ENCODE data around the gene XIST. TPM values are rescaled to one million over a fixed set of nuclear protein-coding genes. Genes with fewer than 3 reads are reported as not detected.

The XIST gene
- polyA plus RNA-seq, 1 donor (not counting 4 experiments of a cell fraction or from before 2014, with no cell fraction given) = 199 TPM

- TF ChIP-seq EZH2 (IDR thresholded peaks at IDR 0.05; ENCODE audit: low read length) (no peak), CTCF (optimal IDR thresholded peaks at IDR 0.05 in 1 of 3, IDR thresholded peaks at IDR 0.05 in 1 of 3, conservative IDR thresholded peaks at IDR 0.05 in 1 of 3; ENCODE audit: extremely low read depth in 1 of 3, insufficient read depth in 2 of 3, low read length in 3 of 3) (no peak)
- H3K4me3 ChIP-seq (ENCODE audit: control insufficient read depth in 2 of 3, extremely low read depth in 1 of 3, insufficient read depth in 2 of 3, low read depth in 1 of 3, low read length in 3 of 3) = no peak overlapping the region
- H3K79me2 ChIP-seq (ENCODE audit: control insufficient read depth, insufficient read depth, low read length) = peaks cover 4% of the 10 kb centered on the region
- no peak overlapping the region for H2AFZ ChIP-seq (ENCODE audit: control insufficient read depth, low read length)
- H3K27me3 ChIP-seq (ENCODE audit: control insufficient read depth, extremely low read depth, insufficient read depth, low read length) = no peaks in the 10 kb centered on the region
- H3K36me3 ChIP-seq (ENCODE audit: control insufficient read depth in 2 of 2, extremely low read depth in 1 of 2, insufficient read depth in 2 of 2, low read length in 2 of 2) = peaks cover 2 to 7% of the 10 kb centered on the region in 2 experiments
- DNase-seq (ENCODE audit: low read depth, low spot score) (no peak), FAIRE-seq (no peak)
- no peaks in the 10 kb centered on the region for H3K4me1 ChIP-seq (ENCODE audit: control insufficient read depth, extremely low read depth, insufficient read depth, low read length)
- H3K27ac ChIP-seq (ENCODE audit: control insufficient read depth, insufficient read depth, low read length) = no peak overlapping the region
- dilution Hi-C loops (cut with MboI; ENCODE audit: extremely low pct_ligation_motif_present, low sequenced_read_pairs) = no loop called here
- no peak overlapping the region for H3K4me2 ChIP-seq (ENCODE audit: control insufficient read depth, extremely low read depth, insufficient read depth, low read depth, low read length)
- no peaks in the 10 kb centered on the region for H3K9me3 ChIP-seq (ENCODE audit: control insufficient read depth, low read depth, low read length)
- no peak overlapping the region for H3K9ac ChIP-seq (ENCODE audit: control insufficient read depth, extremely low read depth, insufficient read depth, low read length)
- H3K9me1 ChIP-seq (ENCODE audit: control insufficient read depth, extremely low read depth, insufficient read depth, low read length) = no peaks in the 10 kb centered on the region
- H4K20me1 ChIP-seq (ENCODE audit: control insufficient read depth, extremely low read depth, insufficient read depth, low read length) = peaks cover 15% of the 10 kb centered on the region
Observed at GRCh38 chrX:73825569-73825968, 26.9 kb downstream of the XIST start.

GRCh38 chrX:73823473-73824004 lies 29.0 kb downstream of the XIST start:
- Histone ChIP-seq H2AFZ (ENCODE audit: control insufficient read depth, low read length) (no peak overlapping the region), H3K9me1 (ENCODE audit: control insufficient read depth, extremely low read depth, insufficient read depth, low read length) (no peaks in the 10 kb centered on the region), H3K36me3 (ENCODE audit: control insufficient read depth in 2 of 2, extremely low read depth in 1 of 2, insufficient read depth in 2 of 2, low read length in 2 of 2) (peaks cover 2 to 3% of the 10 kb centered on the region in 2 experiments), H3K79me2 (ENCODE audit: control insufficient read depth, insufficient read depth, low read length) (peaks cover 3% of the 10 kb centered on the region), H3K27me3 (ENCODE audit: control insufficient read depth, extremely low read depth, insufficient read depth, low read length) (no peaks in the 10 kb centered on the region), H3K4me3 (ENCODE audit: control insufficient read depth in 2 of 3, extremely low read depth in 1 of 3, insufficient read depth in 2 of 3, low read depth in 1 of 3, low read length in 3 of 3) (no peak overlapping the region), H4K20me1 (ENCODE audit: control insufficient read depth, extremely low read depth, insufficient read depth, low read length) (peaks cover 8% of the 10 kb centered on the region), H3K27ac (ENCODE audit: control insufficient read depth, insufficient read depth, low read length) (no peak overlapping the region), H3K9me3 (ENCODE audit: control insufficient read depth, low read depth, low read length) (no peaks in the 10 kb centered on the region), H3K4me2 (ENCODE audit: control insufficient read depth, extremely low read depth, insufficient read depth, low read depth, low read length) (no peak overlapping the region), H3K9ac (ENCODE audit: control insufficient read depth, extremely low read depth, insufficient read depth, low read length) (no peak overlapping the region), H3K4me1 (ENCODE audit: control insufficient read depth, extremely low read depth, insufficient read depth, low read length) (no peaks in the 10 kb centered on the region)
- no peak for DNase-seq (ENCODE audit: low read depth, low spot score)
- TF ChIP-seq EZH2 (IDR thresholded peaks at IDR 0.05; ENCODE audit: low read length) = no peak
- no peak for TF ChIP-seq CTCF (optimal IDR thresholded peaks at IDR 0.05 in 1 of 3, IDR thresholded peaks at IDR 0.05 in 1 of 3, conservative IDR thresholded peaks at IDR 0.05 in 1 of 3; ENCODE audit: extremely low read depth in 1 of 3, insufficient read depth in 2 of 3, low read length in 3 of 3)
- FAIRE-seq = no peak
- dilution Hi-C loops (cut with MboI; ENCODE audit: extremely low pct_ligation_motif_present, low sequenced_read_pairs) = no loop called here

Data from keratinocyte (primary cell).